ENCODE results near the gene TAGAP.
"Not testable (repeated sequence)": the region's sequence is repeated elsewhere in the genome, so short reads cannot be mapped to it uniquely, and the experiment has no call there.

Gene TAGAP

GRCh38 chr6:159017757-159018559 is 26.8 kb downstream of the TAGAP start:
- no peak for DNase-seq (ENCODE audit: low read depth in 2 of 2, low spot score in 1 of 2)

GRCh38 chr6:159014406-159014805 is 30.4 kb downstream of the TAGAP start:
- DNase-seq (ENCODE audit: low read depth in 2 of 2, low spot score in 1 of 2): no peak

- DNase-seq (ENCODE audit: low read depth in 2 of 2, low spot score in 1 of 2): no peak
These were observed 31.6 kb downstream of the TAGAP start for GRCh38 chr6:159013229-159013628.

- DNase-seq (ENCODE audit: low read depth in 2 of 2, low spot score in 1 of 2): no peak
These were observed 32.6 kb downstream of the TAGAP start for GRCh38 chr6:159012201-159012600.

- DNase-seq (ENCODE audit: low read depth in 2 of 2, low spot score in 1 of 2): not testable (repeated sequence)
These were observed 34.7 kb downstream of the TAGAP start for GRCh38 chr6:159010037-159010612.

- no peak for DNase-seq (ENCODE audit: low read depth in 2 of 2, low spot score in 1 of 2)
These were observed 36.0 kb downstream of the TAGAP start for GRCh38 chr6:159008656-159009288.

- DNase-seq (ENCODE audit: low read depth in 2 of 2, low spot score in 1 of 2): no peak
These were observed 37.3 kb downstream of the TAGAP start for GRCh38 chr6:159007510-159007909.

- DNase-seq (ENCODE audit: low read depth in 2 of 2, low spot score in 1 of 2): no peak
These were observed 39.4 kb downstream of the TAGAP start for GRCh38 chr6:159005436-159005835.

- no peak for DNase-seq (ENCODE audit: low read depth in 2 of 2, low spot score in 1 of 2)
These were observed 40.2 kb downstream of the TAGAP start for GRCh38 chr6:159004592-159004991.

- DNase-seq (ENCODE audit: low read depth in 2 of 2, low spot score in 1 of 2): no peak
These were observed 42.2 kb downstream of the TAGAP start for GRCh38 chr6:159002432-159003155.

- peak; percentile 75 to 83 for DNase-seq (ENCODE audit: low read depth in 2 of 2, low spot score in 1 of 2)
These were observed 45.0 kb downstream of the TAGAP start, which contains the start of gene RSPH3 for GRCh38 chr6:158999666-159000403. RSPH3 (minus strand) TSS chr6:159000202; CDS start chr6:158999550, 652 bp downstream.

GRCh38 chr6:158999154-158999665 is 45.6 kb downstream of the TAGAP start:
- DNase-seq (ENCODE audit: low read depth in 2 of 2, low spot score in 1 of 2): no peak

- DNase-seq (ENCODE audit: low read depth in 2 of 2, low spot score in 1 of 2): no peak
These were observed 47.9 kb downstream of the TAGAP start for GRCh38 chr6:158996856-158997255.

GRCh38 chr6:158993639-158994038 is 51.2 kb downstream of the TAGAP start:
- DNase-seq (ENCODE audit: low read depth in 2 of 2, low spot score in 1 of 2): no peak

- DNase-seq (ENCODE audit: low read depth in 2 of 2, low spot score in 1 of 2): no peak
These were observed 53.6 kb downstream of the TAGAP start for GRCh38 chr6:158991017-158991723.

GRCh38 chr6:158989711-158990110 is 55.1 kb downstream of the TAGAP start:
- not testable (repeated sequence) for DNase-seq (ENCODE audit: low read depth in 2 of 2, low spot score in 1 of 2)

- no peak for DNase-seq (ENCODE audit: low read depth in 2 of 2, low spot score in 1 of 2)
These were observed 56.3 kb downstream of the TAGAP start for GRCh38 chr6:158988477-158988876.

- no peak for DNase-seq (ENCODE audit: low read depth in 2 of 2, low spot score in 1 of 2)
These were observed 57.1 kb downstream of the TAGAP start for GRCh38 chr6:158987657-158988056.

Data from stimulated activated CD8-positive, alpha-beta memory T cell treated with anti-CD3 and anti-CD28 coated beads, Interleukin-4, amount 100 ng/mL, for 1 hour (primary cell).